Glutamatergic neuron (in vitro differentiated cells): ENCODE data around the gene LRRC10B. TPM values are rescaled to one million over a fixed set of nuclear protein-coding genes. Genes with fewer than 3 reads are reported as not detected.
"Not testable (repeated sequence)": the region's sequence is repeated elsewhere in the genome, so short reads cannot be mapped to it uniquely, and the experiment has no call there.

Source experiments
- DNase-seq: peaks from one replicate; pipeline ENCODE4 v3.0.0; 2022
- H3K27ac Mint-ChIP-seq: one replicate; pipeline ENCODE4 v1.8.0; 2020; ENCODE audit warnings: mild to moderate bottlenecking, mixed read lengths, inconsistent platforms; ENCODE audit not compliant: unreplicated experiment
- H3K27me3 Mint-ChIP-seq: one replicate; pipeline ENCODE4 v1.8.0; 2020; ENCODE audit warnings: mild to moderate bottlenecking, moderate library complexity, mixed read lengths, inconsistent platforms; ENCODE audit not compliant: unreplicated experiment
- H3K36me3 Mint-ChIP-seq: one replicate; pipeline ENCODE4 v1.8.0; 2020; ENCODE audit warnings: mild to moderate bottlenecking, mixed read lengths, inconsistent platforms; ENCODE audit not compliant: unreplicated experiment
- H3K4me1 Mint-ChIP-seq: one replicate; pipeline ENCODE4 v1.8.0; 2020; ENCODE audit warnings: mild to moderate bottlenecking, low read depth, mixed read lengths, inconsistent platforms; ENCODE audit not compliant: unreplicated experiment
- H3K4me3 Mint-ChIP-seq: one replicate; pipeline ENCODE4 v1.8.0; 2020; ENCODE audit warnings: mild to moderate bottlenecking, mixed read lengths, inconsistent platforms; ENCODE audit not compliant: unreplicated experiment
- H3K9me3 Mint-ChIP-seq: one replicate; pipeline ENCODE4 v1.8.0; 2020; ENCODE audit warnings: mild to moderate bottlenecking, moderate library complexity, mixed read lengths, inconsistent platforms; ENCODE audit not compliant: unreplicated experiment
- CTCF ChIP-seq: fragments of 200-600 bp; sonication (generic); IDR thresholded peaks from one replicate; pipeline ENCODE4 v1.5.0; 2021; ENCODE audit not compliant: partially characterized antibody, unreplicated experiment
- long read RNA-seq: library from polyadenylated mRNA; unstranded; transcript quantifications from one replicate; pipeline ENCODE4 v2.0.0, GENCODE V29; 2020; ENCODE audit not compliant: unreplicated experiment
- total RNA-seq: library from RNA; stranded (reverse); fragmentation: NEBNext Ultra II Directional; extraction: Animal tissue kit (Norgen Biotek cat#: 25700); gene quantifications from one replicate; pipeline ENCODE4 v1.2.1, GENCODE V29; 2021; ENCODE audit not compliant: unreplicated experiment

The LRRC10B gene
- total RNA-seq: 8.2 TPM
- long read RNA-seq: 0 reads

GRCh38 chr11:61507962-61508861, at the start of gene LRRC10B:
Gene LRRC10B (plus strand): TSS chr11:61508749. CDS start chr11:61508999, 250 bp downstream.
- Mint-ChIP-seq H3K36me3 (no peaks in the 10 kb centered on the region), H3K4me1 (peaks cover 22% of the 10 kb centered on the region), H3K9me3 (peaks cover 18% of the 10 kb centered on the region), H3K27me3 (peaks cover 10% of the 10 kb centered on the region), H3K4me3 (peak within 1 kb of the TSS; percentile 76), H3K27ac (no peak within 1 kb of the TSS)
- TF ChIP-seq CTCF: no peak
- DNase-seq: peak; percentile 82

- Mint-ChIP-seq H3K27me3 (no peaks in the 10 kb centered on the region), H3K27ac (no peak overlapping the region), H3K9me3 (peaks cover 4% of the 10 kb centered on the region), H3K4me3 (no peak overlapping the region), H3K36me3 (no peaks in the 10 kb centered on the region), H3K4me1 (no peaks in the 10 kb centered on the region)
- DNase-seq: no peak
- peak; percentile 19 for TF ChIP-seq CTCF
Measured at GRCh38 chr11:61460474-61460881, 48.1 kb upstream of the LRRC10B start.

GRCh38 chr11:61460986-61461385, 47.6 kb upstream of the LRRC10B start:
- H3K27ac Mint-ChIP-seq: no peak overlapping the region
- H3K27me3 Mint-ChIP-seq: no peaks in the 10 kb centered on the region
- no peaks in the 10 kb centered on the region for H3K36me3 Mint-ChIP-seq
- no peaks in the 10 kb centered on the region for H3K4me1 Mint-ChIP-seq
- no peak for DNase-seq
- H3K4me3 Mint-ChIP-seq: no peak overlapping the region
- peaks cover 4% of the 10 kb centered on the region for H3K9me3 Mint-ChIP-seq
- TF ChIP-seq CTCF: peak; percentile 5

- not testable (repeated sequence) for H3K27ac Mint-ChIP-seq, H3K36me3 Mint-ChIP-seq, H3K9me3 Mint-ChIP-seq, DNase-seq, H3K4me1 Mint-ChIP-seq, H3K4me3 Mint-ChIP-seq, H3K27me3 Mint-ChIP-seq
Measured at GRCh38 chr11:61467602-61468001, 40.9 kb upstream of the LRRC10B start.

GRCh38 chr11:61468002-61468401, 40.5 kb upstream of the LRRC10B start:
- H3K27ac Mint-ChIP-seq: no peak overlapping the region
- TF ChIP-seq CTCF: no peak
- no peaks in the 10 kb centered on the region for H3K27me3 Mint-ChIP-seq

More at GRCh38 chr11:61468002-61468401, 40.5 kb upstream of the LRRC10B start:
- Mint-ChIP-seq H3K36me3 (no peaks in the 10 kb centered on the region), H3K9me3 (peaks cover 1% of the 10 kb centered on the region), H3K4me3 (no peak overlapping the region), H3K4me1 (no peaks in the 10 kb centered on the region)
- DNase-seq: no peak
